K562 (cell line): Measurements from ENCODE around the gene RAD54L. TPM values are rescaled to one million over a fixed set of nuclear protein-coding genes. Genes with fewer than 3 reads are reported as not detected.

ENCODE experiments used
- CREB1 ChIP-seq, 2 experiments: sonication (generic) in 1 of 2; formaldehyde crosslinking in 1 of 2; IDR thresholded peaks; 2 replicates each; pipeline versions ENCODE4 v1.6.1 to v1.8.0; 2012 to 2022; ENCODE audit warnings: inconsistent platforms in 1 of 2, mild to moderate bottlenecking in 1 of 2, missing genetic modification reagents in 1 of 2, moderate library complexity in 1 of 2
- ETV5 ChIP-seq: sonication (generic); formaldehyde crosslinking; IDR thresholded peaks from 2 replicates; pipeline ENCODE4 v1.4.0; 2020; ENCODE audit warnings: low read depth, mild to moderate bottlenecking, missing genetic modification reagents
- FUS ChIP-seq: fragments of 200-400 bp; formaldehyde crosslinking; optimal IDR thresholded peaks from 2 replicates; pipeline ENCODE3; 2017; ENCODE audit warnings: low read depth, low read length
- GTF2A2 ChIP-seq: IDR thresholded peaks from 2 replicates; pipeline ENCODE4 v1.6.1; 2016; ENCODE audit warnings: mild to moderate bottlenecking, missing genetic modification characterization, missing compliant biosample characterization
- KHSRP ChIP-seq: fragments of 450-650 bp; IDR thresholded peaks from 2 replicates; pipeline ENCODE4 v1.6.1; 2017
- MXI1 ChIP-seq: IDR thresholded peaks from 2 replicates; pipeline ENCODE4 v1.6.1; 2011; ENCODE audit warnings: low read depth, mild to moderate bottlenecking, improper control_type of control experiment, low read length
- NCOA1 ChIP-seq: fragments of 450-650 bp; IDR thresholded peaks from 2 replicates; pipeline ENCODE4 v1.6.1; 2016; ENCODE audit warnings: low read depth
- NFYB ChIP-seq: IDR thresholded peaks from 2 replicates; pipeline ENCODE4 v1.6.1; 2011; ENCODE audit warnings: mild to moderate bottlenecking, moderate library complexity; ENCODE audit not compliant: insufficient read length; ENCODE audit errors: extremely low read depth
- NR2C2 ChIP-seq, 2 experiments: fragments of 200-800 bp in 1 of 2; sonication (Bioruptor generic) in 1 of 2; sonication (generic) in 1 of 2; formaldehyde crosslinking in 1 of 2; IDR thresholded peaks; 2 replicates each; pipeline versions ENCODE4 v1.6.1 to v1.8.0; 2016 to 2022; ENCODE audit warnings: mild to moderate bottlenecking in 1 of 2, missing compliant biosample characterization in 1 of 2, missing genetic modification characterization in 1 of 2, missing genetic modification reagents in 1 of 2
- RFX7 ChIP-seq: fragments of 250-450 bp; sonication (Bioruptor Pico); IDR thresholded peaks from 2 replicates; pipeline ENCODE4 v1.5.1; 2021; ENCODE audit warnings: mild to moderate bottlenecking
- SAFB2 ChIP-seq: fragments of 200-400 bp; formaldehyde crosslinking; IDR thresholded peaks from 2 replicates; pipeline ENCODE4 v1.6.1; 2018; ENCODE audit warnings: borderline replicate concordance, low read length, low read depth, moderate library complexity; ENCODE audit not compliant: severe bottlenecking
- SETDB1 ChIP-seq: IDR thresholded peaks from one replicate; pipeline ENCODE4 v1.6.1; 2012; ENCODE audit warnings: low read length, control low read depth, inconsistent platforms
- SOX6 ChIP-seq: fragments of 450-650 bp; IDR thresholded peaks from 2 replicates; pipeline ENCODE4 v1.6.1; 2014; ENCODE audit warnings: mild to moderate bottlenecking
- TBL1XR1 ChIP-seq, 2 experiments: IDR thresholded peaks; 2 replicates each; pipeline ENCODE4 v1.6.1; 2012; ENCODE audit warnings: improper control_type of control experiment in 2 of 2, low read length in 2 of 2, mild to moderate bottlenecking in 1 of 2
- TCFL5 ChIP-seq: fragments of 250-450 bp; sonication (Bioruptor Pico); conservative IDR thresholded peaks from 2 replicates; pipeline ENCODE4 v1.6.1; 2021; ENCODE audit warnings: mild to moderate bottlenecking, moderate library complexity, matching md5 sums
- XRCC5 ChIP-seq: fragments of 200-400 bp; formaldehyde crosslinking; IDR thresholded peaks from 2 replicates; pipeline ENCODE4 v1.6.1; 2017; ENCODE audit warnings: low read depth, mild to moderate bottlenecking, low read length
- ZNF311 ChIP-seq: fragments of 250-450 bp; sonication (Bioruptor Pico); IDR thresholded peaks from 2 replicates; pipeline ENCODE4 v1.4.0; 2020; ENCODE audit warnings: mild to moderate bottlenecking, moderate library complexity
- polyA plus RNA-seq, 8 experiments: library from polyadenylated mRNA; depleted of rRNA in 4 of 8; stranded (reverse) in 5 of 8; unstranded in 3 of 8; fragments of >200 nt; fragmentation: Nextera tagmentation in 2 of 8; fragmentation: Illumina TruSeq in 1 of 8; extraction: Ambion mirVana in 2 of 8; extraction: Trizol in 1 of 8; gene quantifications; 2 replicates each; pipeline versions ENCODE4 v1.2.1 to v1.2.3, GENCODE V29; 2011 to 2014; ENCODE audit warnings: inconsistent platforms in 1 of 8, missing spikeins in 1 of 8
- total RNA-seq, 7 experiments: library from RNA; depleted of rRNA in 6 of 7; stranded (reverse); fragments of >200 nt in 6 of 7; fragmentation: Illumina TruSeq in 2 of 7; extraction: Trizol in 2 of 7; gene quantifications; 2 replicates each; pipeline versions ENCODE4 v1.2.1 to v1.2.3, GENCODE V29; 2011 to 2021; ENCODE audit warnings: low replicate concordance in 1 of 7
- TF ChIP-seq, protein P1 (sequence below): sonication (generic); formaldehyde crosslinking; IDR thresholded peaks from 2 replicates; pipeline ENCODE4 v1.8.1; 2023; ENCODE audit warnings: mild to moderate bottlenecking, missing genetic modification reagents, moderate library complexity
- TF ChIP-seq, protein P2 (sequence below): sonication (generic); IDR thresholded peaks from 2 replicates; pipeline ENCODE4 v1.6.1; 2016
- TF ChIP-seq, protein P3 (sequence below): conservative IDR thresholded peaks from 2 replicates; pipeline ENCODE4 v1.6.1; 2011; ENCODE audit warnings: low read depth, mild to moderate bottlenecking, low read length; ENCODE audit not compliant: control insufficient read depth
- TF ChIP-seq, protein P4 (sequence below), 2 experiments: fragments of 450-650 bp in 1 of 2; sonication (generic) in 1 of 2; formaldehyde crosslinking in 1 of 2; IDR thresholded peaks in 1 of 2; conservative IDR thresholded peaks in 1 of 2; 2 replicates each; pipeline versions ENCODE4 v1.6.1 to v1.8.1; 2016 to 2023; ENCODE audit warnings: mild to moderate bottlenecking in 2 of 2, moderate library complexity in 2 of 2, inconsistent platforms in 1 of 2, missing genetic modification reagents in 1 of 2
- TF ChIP-seq, protein P5 (sequence below): fragments of 450-650 bp; IDR thresholded peaks from 2 replicates; pipeline ENCODE4 v1.6.1; 2016

RAD54L gene
- total and polyA plus RNA-seq, 9 of the 15 experiments (the other 6 are each of a cell fraction or from before 2014, with no cell fraction given) = 17.9 to 92.3 (median 37.5) TPM

DNA sequence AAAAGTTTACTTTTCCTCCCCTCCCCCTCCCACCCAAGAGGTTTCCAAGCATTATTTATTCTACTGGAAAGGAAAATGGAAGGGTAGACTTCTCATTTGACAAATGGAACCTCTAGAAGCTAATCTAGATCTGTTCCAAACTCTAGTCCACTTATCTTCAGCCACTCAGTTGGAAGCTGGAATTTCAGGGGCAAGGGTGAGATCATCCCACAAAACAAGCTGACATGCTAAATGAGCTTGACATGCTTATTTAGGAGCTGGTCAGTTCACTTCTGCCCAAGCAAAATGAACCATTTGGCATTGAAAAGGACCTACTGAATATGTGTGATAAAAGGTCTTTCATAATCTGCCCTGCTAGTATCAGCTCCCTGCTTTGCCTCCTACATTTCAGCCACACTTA lies 50.8 kb downstream of the RAD54L start (continued):
- no peak for TF ChIP-seq CREB1 (IDR thresholded peaks at IDR 0.05)
- TF ChIP-seq CREB1 (CRISPR knock-in tag; IDR thresholded peaks at IDR 0.05) = no peak
- no peak for TF ChIP-seq FUS
- TF ChIP-seq, protein P1, sequence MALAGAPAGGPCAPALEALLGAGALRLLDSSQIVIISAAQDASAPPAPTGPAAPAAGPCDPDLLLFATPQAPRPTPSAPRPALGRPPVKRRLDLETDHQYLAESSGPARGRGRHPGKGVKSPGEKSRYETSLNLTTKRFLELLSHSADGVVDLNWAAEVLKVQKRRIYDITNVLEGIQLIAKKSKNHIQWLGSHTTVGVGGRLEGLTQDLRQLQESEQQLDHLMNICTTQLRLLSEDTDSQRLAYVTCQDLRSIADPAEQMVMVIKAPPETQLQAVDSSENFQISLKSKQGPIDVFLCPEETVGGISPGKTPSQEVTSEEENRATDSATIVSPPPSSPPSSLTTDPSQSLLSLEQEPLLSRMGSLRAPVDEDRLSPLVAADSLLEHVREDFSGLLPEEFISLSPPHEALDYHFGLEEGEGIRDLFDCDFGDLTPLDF (CRISPR knock-in tag) = no peak
- no peak for TF ChIP-seq KHSRP
- no peak for TF ChIP-seq NFYB
- TF ChIP-seq NCOA1 = no peak
- no peak for TF ChIP-seq RFX7
- no peak for TF ChIP-seq GTF2A2 (tag)
- TF ChIP-seq SAFB2 = no peak
- TF ChIP-seq, protein P2, sequence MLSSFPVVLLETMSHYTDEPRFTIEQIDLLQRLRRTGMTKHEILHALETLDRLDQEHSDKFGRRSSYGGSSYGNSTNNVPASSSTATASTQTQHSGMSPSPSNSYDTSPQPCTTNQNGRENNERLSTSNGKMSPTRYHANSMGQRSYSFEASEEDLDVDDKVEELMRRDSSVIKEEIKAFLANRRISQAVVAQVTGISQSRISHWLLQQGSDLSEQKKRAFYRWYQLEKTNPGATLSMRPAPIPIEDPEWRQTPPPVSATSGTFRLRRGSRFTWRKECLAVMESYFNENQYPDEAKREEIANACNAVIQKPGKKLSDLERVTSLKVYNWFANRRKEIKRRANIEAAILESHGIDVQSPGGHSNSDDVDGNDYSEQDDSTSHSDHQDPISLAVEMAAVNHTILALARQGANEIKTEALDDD = no peak
- no peak for TF ChIP-seq ZNF311 (CRISPR knock-in tag)
- TF ChIP-seq TCFL5 (CRISPR knock-in tag) = no peak
- TF ChIP-seq, protein P3, sequence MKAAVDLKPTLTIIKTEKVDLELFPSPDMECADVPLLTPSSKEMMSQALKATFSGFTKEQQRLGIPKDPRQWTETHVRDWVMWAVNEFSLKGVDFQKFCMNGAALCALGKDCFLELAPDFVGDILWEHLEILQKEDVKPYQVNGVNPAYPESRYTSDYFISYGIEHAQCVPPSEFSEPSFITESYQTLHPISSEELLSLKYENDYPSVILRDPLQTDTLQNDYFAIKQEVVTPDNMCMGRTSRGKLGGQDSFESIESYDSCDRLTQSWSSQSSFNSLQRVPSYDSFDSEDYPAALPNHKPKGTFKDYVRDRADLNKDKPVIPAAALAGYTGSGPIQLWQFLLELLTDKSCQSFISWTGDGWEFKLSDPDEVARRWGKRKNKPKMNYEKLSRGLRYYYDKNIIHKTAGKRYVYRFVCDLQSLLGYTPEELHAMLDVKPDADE = no peak
- TF ChIP-seq SOX6 = no peak
- no peak for TF ChIP-seq NR2C2 (CRISPR knock-in tag; IDR thresholded peaks at IDR 0.05)
- TF ChIP-seq NR2C2 (tag; IDR thresholded peaks at IDR 0.05) = no peak
- TF ChIP-seq, protein P4, sequence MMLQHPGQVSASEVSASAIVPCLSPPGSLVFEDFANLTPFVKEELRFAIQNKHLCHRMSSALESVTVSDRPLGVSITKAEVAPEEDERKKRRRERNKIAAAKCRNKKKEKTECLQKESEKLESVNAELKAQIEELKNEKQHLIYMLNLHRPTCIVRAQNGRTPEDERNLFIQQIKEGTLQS (IDR thresholded peaks at IDR 0.05) = peak; percentile 64; the same call in 1 of the 2 replicates
- TF ChIP-seq, protein P4 (CRISPR knock-in tag; conservative IDR thresholded peaks at IDR 0.05) = no peak
- TF ChIP-seq, protein P5, sequence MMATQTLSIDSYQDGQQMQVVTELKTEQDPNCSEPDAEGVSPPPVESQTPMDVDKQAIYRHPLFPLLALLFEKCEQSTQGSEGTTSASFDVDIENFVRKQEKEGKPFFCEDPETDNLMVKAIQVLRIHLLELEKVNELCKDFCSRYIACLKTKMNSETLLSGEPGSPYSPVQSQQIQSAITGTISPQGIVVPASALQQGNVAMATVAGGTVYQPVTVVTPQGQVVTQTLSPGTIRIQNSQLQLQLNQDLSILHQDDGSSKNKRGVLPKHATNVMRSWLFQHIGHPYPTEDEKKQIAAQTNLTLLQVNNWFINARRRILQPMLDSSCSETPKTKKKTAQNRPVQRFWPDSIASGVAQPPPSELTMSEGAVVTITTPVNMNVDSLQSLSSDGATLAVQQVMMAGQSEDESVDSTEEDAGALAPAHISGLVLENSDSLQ = peak; percentile 28; the same call in 1 of the 2 replicates
- no peak for TF ChIP-seq ETV5 (CRISPR knock-in tag)
- no peak for TF ChIP-seq SETDB1
- TF ChIP-seq XRCC5 = no peak
- TF ChIP-seq TBL1XR1 (IDR thresholded peaks at IDR 0.05; ENCODE audit: low read length in 2 of 2) = no peak
- TF ChIP-seq MXI1 = no peak
